Esophagus squamous epithelium (tissue), 5 donors: Measurements from ENCODE around the gene KANSL1L. TPM values are rescaled to one million over a fixed set of nuclear protein-coding genes. Genes with fewer than 3 reads are reported as not detected.

Experiments used
- DNase-seq: peaks from one replicate; lab custom pipeline; 2025; lab: John Stamatoyannopoulos, UW
- H3K27ac ChIP-seq, 4 donors: fragments of 200-600 bp; sonication (generic); one replicate each; pipeline ENCODE4 v1.5.1; 2016 to 2019; ENCODE audit warnings: mild to moderate bottlenecking in 1 of 4
- H3K27me3 ChIP-seq, 4 donors: fragments of 200-600 bp; sonication (generic); 1 replicate in 3 of 4; 2 replicates in 1 of 4; pipeline versions ENCODE4 v1.5.1 to v1.6.0; 2017 to 2021; ENCODE audit warnings: antibody characterized with exemption in 1 of 4
- H3K36me3 ChIP-seq, 3 donors: fragments of 200-600 bp; sonication (generic); one replicate each; pipeline ENCODE4 v1.5.1; 2016 to 2019
- H3K4me1 ChIP-seq, 3 donors: fragments of 200-600 bp; sonication (generic); one replicate each; pipeline ENCODE4 v1.5.1; 2017 to 2019
- H3K4me3 ChIP-seq, 4 donors: fragments of 200-600 bp; sonication (generic); 1 replicate in 3 of 4; 2 replicates in 1 of 4; pipeline ENCODE4 v1.5.1; 2016 to 2019; ENCODE audit warnings: mild to moderate bottlenecking in 2 of 4, moderate library complexity in 1 of 4
- H3K9me3 ChIP-seq, 3 donors: fragments of 200-600 bp; sonication (generic); one replicate each; pipeline ENCODE4 v1.5.1; 2016 to 2019
- POLR2A ChIP-seq, 4 donors: fragments of 450-650 bp; IDR thresholded peaks; one replicate each; pipeline ENCODE4 v1.6.1; 2017; ENCODE audit warnings: antibody characterized with exemption in 4 of 4, mild to moderate bottlenecking in 4 of 4, moderate library complexity in 3 of 4
- WGBS, 2 donors: methylation state at CpG; one replicate each; pipeline ENCODE4 v1.1.5; 2018; 5-methylcytosine and 5-hydroxymethylcytosine counted together
- intact Hi-C: fragments of 100-400 bp; cut with DNase I; formaldehyde crosslinking; loops from one replicate; pipeline ENCODE4 v1.15.0; 2022
- total RNA-seq, 4 donors: library from RNA; depleted of rRNA; stranded (reverse); fragments of >200 nt; gene quantifications; one replicate each; pipeline ENCODE4 v1.1.0, GENCODE V29; 2016
- TF ChIP-seq, protein P1 (sequence below), 6 experiments: fragments of 450-650 bp in 4 of 6; fragments of 200-600 bp in 2 of 6; sonication (generic) in 2 of 6; IDR thresholded peaks; one replicate each; pipeline ENCODE4 v1.5.1; 2016 to 2019; ENCODE audit warnings: antibody characterized with exemption in 6 of 6, mild to moderate bottlenecking in 4 of 6, moderate library complexity in 4 of 6
- donor health status: DM: yes; HTN: yes; CAD: no.

KANSL1L gene
- total RNA-seq, 4 donors from 2014 or later, result 9.1 to 21.7 (median 13.6) TPM

DNA sequence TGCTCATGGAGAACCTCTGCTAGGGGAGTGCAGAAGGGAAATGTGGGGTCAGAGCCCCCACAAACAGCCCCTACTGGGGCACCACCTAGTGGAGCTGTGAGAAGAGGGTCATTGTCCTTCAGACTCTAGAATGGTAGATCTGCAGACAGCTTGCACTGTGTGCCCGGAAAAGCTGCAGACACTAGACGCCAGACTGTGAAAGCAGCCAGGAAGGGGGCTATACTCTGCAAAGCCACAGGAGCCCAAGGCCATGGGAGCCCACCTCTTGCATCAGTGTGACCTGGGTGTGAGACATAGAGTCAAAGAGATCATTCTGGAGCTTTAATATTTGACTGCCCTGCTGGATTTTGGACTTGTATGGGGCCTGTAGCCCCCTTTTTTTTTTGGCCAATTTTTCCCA, 107.9 kb downstream of the KANSL1L start:
- intact Hi-C loops, result loop anchor here (10.0 kb wide), 1 partner anchor 131 kb away; no protein-coding TSS in a partner anchor
- H3K9me3 ChIP-seq, result no peaks in the 10 kb centered on the region
- no peaks in the 10 kb centered on the region for H3K4me1 ChIP-seq
- no peak for DNase-seq
- no peak overlapping the region for H3K27ac ChIP-seq
- no peak overlapping the region for H3K4me3 ChIP-seq
- TF ChIP-seq POLR2A (IDR thresholded peaks at IDR 0.05), result no peak
- TF ChIP-seq, protein P1, sequence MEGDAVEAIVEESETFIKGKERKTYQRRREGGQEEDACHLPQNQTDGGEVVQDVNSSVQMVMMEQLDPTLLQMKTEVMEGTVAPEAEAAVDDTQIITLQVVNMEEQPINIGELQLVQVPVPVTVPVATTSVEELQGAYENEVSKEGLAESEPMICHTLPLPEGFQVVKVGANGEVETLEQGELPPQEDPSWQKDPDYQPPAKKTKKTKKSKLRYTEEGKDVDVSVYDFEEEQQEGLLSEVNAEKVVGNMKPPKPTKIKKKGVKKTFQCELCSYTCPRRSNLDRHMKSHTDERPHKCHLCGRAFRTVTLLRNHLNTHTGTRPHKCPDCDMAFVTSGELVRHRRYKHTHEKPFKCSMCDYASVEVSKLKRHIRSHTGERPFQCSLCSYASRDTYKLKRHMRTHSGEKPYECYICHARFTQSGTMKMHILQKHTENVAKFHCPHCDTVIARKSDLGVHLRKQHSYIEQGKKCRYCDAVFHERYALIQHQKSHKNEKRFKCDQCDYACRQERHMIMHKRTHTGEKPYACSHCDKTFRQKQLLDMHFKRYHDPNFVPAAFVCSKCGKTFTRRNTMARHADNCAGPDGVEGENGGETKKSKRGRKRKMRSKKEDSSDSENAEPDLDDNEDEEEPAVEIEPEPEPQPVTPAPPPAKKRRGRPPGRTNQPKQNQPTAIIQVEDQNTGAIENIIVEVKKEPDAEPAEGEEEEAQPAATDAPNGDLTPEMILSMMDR (IDR thresholded peaks at IDR 0.05), result no peak
- no peaks in the 10 kb centered on the region for H3K27me3 ChIP-seq
- 100% methylated on average over 2 of the region's 2 CpGs; no CpG with 5 or more reads in 1 of the 2 donors for WGBS, 2 donors
- peaks cover 0 to 8% (median 0%) of the 10 kb centered on the region in 3 donors for H3K36me3 ChIP-seq

- no peak overlapping the region for H3K4me3 ChIP-seq
- no peak for DNase-seq
- 95 to 97% methylated on average over 3 of the region's 3 CpGs for WGBS, 2 donors
- peaks cover 0 to 15% (median 0%) of the 10 kb centered on the region in 3 donors for H3K9me3 ChIP-seq
- H3K4me1 ChIP-seq, result no peaks in the 10 kb centered on the region
- TF ChIP-seq, protein P1 (IDR thresholded peaks at IDR 0.05), result no peak
- TF ChIP-seq POLR2A (IDR thresholded peaks at IDR 0.05), result no peak
- H3K36me3 ChIP-seq, result peaks cover 0 to 13% (median 0%) of the 10 kb centered on the region in 3 donors
- no peak overlapping the region for H3K27ac ChIP-seq
- intact Hi-C loops, result no loop called here
- no peaks in the 10 kb centered on the region for H3K27me3 ChIP-seq
Observed at GRCh38 chr2:210055825-210056224, 115.4 kb downstream of the KANSL1L start.

- Histone ChIP-seq H3K4me3 (no peak overlapping the region), H3K27ac (no peak overlapping the region), H3K9me3 (peaks cover 0 to 15% (median 0%) of the 10 kb centered on the region in 3 donors), H3K36me3 (peaks cover 0 to 13% (median 0%) of the 10 kb centered on the region in 3 donors), H3K4me1 (no peaks in the 10 kb centered on the region), H3K27me3 (no peaks in the 10 kb centered on the region)
- 96% methylated on average over 1 of the region's 1 CpG for WGBS, 2 donors
- intact Hi-C loops, result no loop called here
- no peak for DNase-seq
- no peak for TF ChIP-seq POLR2A (IDR thresholded peaks at IDR 0.05)
- TF ChIP-seq, protein P1 (IDR thresholded peaks at IDR 0.05), result no peak
Observed at GRCh38 chr2:210054696-210055095, 116.5 kb downstream of the KANSL1L start.

DNA sequence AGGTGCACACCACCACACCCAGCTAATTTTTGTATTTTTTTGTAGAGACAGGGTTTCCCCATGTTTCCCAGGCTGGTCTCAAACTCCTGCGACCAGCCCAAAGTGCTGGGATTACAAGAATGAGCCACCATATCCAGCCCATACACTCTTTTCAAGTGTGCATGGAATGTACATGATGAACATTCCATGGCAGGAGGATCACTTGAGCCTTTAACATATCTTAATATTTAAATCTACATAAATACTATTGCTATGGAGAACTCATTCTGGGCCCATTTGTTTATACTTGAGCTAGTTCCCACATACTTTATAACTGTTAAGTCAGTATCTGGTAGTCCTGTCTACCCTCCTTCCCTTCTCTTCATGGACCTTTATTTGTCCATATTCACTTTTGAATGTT, 120.3 kb downstream of the KANSL1L start:
- H3K27me3 ChIP-seq, result no peaks in the 10 kb centered on the region
- no peak for DNase-seq
- H3K9me3 ChIP-seq, result peaks cover 0 to 15% (median 3%) of the 10 kb centered on the region in 3 donors
- no peaks in the 10 kb centered on the region for H3K4me1 ChIP-seq
- peaks cover 0 to 16% (median 0%) of the 10 kb centered on the region in 3 donors for H3K36me3 ChIP-seq
- intact Hi-C loops, result no loop called here
- no peak overlapping the region for H3K4me3 ChIP-seq
- WGBS, 2 donors, result 75 to 89% methylated on average over 1 of the region's 1 CpG
- TF ChIP-seq, protein P1 (IDR thresholded peaks at IDR 0.05), result no peak
- TF ChIP-seq POLR2A (IDR thresholded peaks at IDR 0.05), result no peak
- no peak overlapping the region for H3K27ac ChIP-seq

DNA sequence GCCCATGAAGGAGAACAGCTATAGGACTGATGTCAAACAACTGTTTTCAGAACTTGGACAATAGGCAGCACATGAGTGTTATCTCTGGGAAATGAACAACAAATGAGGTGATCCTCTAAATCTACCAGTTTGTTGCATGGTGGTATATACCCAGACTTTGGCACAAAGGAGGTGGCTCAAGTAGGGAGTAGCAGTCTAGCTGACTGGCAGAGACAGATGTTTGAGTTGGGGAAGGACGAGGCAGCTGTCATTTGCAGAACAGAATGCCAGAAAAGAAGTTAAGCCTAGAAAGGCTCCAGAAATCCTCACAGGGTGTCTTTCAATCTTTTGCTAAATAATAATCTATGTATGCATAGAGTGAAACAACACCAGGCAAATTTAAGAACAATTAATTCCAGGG, 121.4 kb downstream of the KANSL1L start:
- TF ChIP-seq, protein P1 (IDR thresholded peaks at IDR 0.05), result no peak
- no peak for TF ChIP-seq POLR2A (IDR thresholded peaks at IDR 0.05)
- Histone ChIP-seq H3K4me3 (no peak overlapping the region), H3K27me3 (no peaks in the 10 kb centered on the region), H3K9me3 (peaks cover 0 to 11% (median 3%) of the 10 kb centered on the region in 3 donors), H3K4me1 (no peaks in the 10 kb centered on the region), H3K36me3 (peaks cover 0 to 7% (median 0%) of the 10 kb centered on the region in 3 donors), H3K27ac (no peak overlapping the region)
- intact Hi-C loops, result no loop called here
- 79 to 83% methylated on average over 1 of the region's 1 CpG for WGBS, 2 donors
- no peak for DNase-seq
